Measurements from ENCODE around the gene ARL8A.
"Not testable (repeated sequence)": the region's sequence is repeated elsewhere in the genome, so short reads cannot be mapped to it uniquely, and the experiment has no call there.

The ARL8A gene

DNA sequence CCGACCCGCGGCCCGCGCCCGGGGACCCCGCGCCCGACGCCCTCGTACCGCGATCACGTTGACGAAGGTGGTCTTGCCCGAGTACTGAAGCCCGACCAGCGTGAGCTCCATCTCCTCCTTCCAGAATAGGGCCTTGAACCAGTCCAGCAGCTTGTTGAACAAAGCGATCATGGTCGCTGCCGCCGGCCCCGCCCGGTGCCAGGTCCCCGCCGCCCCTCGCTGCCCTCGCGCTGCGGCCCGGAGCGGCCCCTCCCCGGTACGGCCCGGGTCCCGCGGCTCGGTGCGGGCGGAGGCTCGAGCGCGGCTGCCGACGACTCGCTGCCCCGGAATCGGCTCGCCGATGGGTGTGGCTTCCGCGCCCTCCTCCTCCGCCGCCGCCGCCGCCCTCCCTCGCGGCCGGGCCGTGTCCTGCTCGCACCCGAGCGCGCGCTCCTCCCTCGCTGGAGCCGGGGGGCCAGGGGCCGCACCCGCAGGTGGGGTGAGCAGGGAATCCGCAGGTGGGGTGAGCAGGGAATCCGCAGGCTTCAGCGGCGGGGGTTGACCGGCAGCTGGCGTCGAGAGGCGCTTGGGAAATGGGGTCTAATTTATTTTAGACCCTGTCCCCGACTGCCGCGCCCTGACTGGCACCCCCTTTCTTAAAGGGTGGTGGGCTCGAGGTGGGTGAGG, at the start of gene ARL8A:
TSS of gene ARL8A (minus strand) at position 336 of the 666 bp plus-strand sequence. CDS start at position 171, 165 bp downstream.
- DNase-seq (ENCODE audit: low read depth in 2 of 2), result peak; percentile 41

DNA sequence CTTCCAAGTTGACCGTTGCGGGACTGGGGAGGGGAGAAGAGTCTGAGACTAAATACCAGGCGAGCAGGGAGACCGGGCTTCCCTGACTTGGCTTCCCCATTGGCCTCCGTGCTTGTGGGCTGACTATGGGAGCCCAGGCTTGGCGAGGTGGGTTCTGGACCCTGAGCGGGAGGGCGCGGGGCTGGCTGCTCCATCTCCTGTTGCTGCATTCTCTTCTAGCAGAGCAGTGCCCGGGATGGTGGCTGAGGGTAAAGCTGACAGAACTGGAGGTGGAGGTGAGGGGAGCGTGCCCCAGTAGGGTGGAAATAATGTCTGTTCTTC, 49.8 kb upstream of the ARL8A start:
- no peak for DNase-seq (ENCODE audit: low read depth in 2 of 2)

DNA sequence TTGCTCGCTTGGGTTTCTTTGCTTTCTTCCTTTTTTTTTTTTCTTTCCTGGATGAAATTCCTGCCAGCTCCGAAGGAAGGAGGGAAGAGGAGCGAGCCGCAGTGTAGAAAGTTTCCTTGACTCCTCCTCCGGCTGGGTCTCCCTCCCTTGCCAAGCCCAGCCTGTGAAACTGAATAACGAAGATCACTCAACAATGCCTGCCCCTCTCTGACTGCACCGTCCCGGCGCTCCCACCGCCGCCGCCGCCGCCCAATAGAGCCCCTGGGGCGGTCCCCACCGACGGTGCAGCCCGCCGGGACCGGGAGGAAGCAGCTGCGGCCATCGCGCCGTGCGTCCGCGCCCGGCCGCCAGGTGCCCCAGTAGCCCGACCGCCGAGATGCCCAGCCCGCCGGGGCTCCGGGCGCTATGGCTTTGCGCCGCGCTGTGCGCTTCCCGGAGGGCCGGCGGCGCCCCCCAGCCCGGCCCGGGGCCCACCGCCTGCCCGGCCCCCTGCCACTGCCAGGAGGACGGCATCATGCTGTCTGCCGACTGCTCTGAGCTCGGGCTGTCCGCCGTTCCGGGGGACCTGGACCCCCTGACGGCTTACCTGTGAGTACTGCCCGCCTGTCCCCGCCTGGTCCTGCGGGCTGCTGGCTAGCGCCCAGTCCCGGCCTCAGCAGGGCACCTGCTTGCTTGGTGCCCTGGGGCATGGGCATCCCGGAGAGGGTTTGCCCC, 49.2 kb upstream of the ARL8A start, which contains the start of gene LGR6:
TSS of gene LGR6 (plus strand) at position 186 of the 714 bp plus-strand sequence. CDS start at position 377, 191 bp downstream.
- DNase-seq (ENCODE audit: low read depth in 2 of 2), result no peak

DNA sequence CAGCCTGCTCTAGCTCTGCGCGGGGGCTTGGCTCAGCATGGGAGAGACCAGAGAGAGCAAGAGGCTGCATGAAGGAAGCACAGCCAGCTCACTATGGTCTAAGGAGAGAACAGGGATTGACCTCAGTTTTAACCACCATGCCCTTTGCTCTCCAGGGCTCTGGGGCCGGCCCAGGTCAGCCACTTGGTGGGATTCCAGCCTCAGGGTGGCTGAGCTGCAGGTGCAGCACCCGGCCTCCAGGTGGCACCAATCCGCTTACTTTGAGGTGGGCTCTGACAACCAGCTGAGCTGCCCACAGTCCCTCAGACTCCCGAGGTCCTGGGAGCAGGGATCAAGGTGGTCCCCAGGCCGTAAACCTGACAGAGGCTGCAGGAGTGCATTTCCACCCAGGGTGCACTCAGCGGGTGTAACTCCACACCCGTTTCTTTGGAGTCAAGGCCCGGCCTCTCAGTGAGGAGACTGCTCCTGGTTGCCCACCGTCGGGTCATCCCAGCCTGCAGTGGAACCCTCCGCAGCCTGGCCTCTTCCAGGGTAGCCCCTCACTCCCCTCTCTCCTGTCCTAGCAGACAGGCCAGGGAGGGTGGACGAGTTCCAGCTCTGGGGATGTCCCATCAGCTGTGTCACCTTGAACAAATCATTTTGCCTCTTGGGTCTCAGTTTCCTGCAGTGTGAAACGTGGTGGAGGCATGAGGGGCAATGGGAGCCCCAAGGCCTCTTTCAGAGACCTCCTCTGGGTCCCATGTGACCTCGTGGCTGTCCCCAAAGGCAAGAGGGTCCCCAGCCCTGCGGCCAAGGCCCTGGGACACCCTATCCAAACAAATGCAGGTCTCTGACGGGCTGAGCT, 48.5 kb upstream of the ARL8A start:
- peak; percentile 38 to 44 for DNase-seq (ENCODE audit: low read depth in 2 of 2)

DNA sequence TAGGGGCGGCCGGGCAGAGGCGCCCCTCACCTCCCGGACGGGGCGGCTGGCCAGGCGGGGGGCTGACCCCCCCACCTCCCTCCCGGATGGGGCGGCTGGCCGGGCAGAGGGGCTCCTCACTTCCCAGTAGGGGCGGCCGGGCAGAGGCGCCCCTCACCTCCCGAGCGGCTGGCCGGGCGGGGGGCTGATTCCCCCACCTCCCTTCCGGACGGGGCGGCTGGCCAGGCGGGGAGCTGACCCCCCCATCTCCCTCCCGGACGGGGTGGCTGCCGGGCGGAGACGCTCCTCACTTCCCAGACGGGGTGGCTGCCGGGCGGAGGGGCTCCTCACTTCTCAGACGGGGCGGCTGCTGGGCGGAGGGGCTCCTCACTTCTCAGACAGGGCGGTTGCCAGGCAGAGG, 46.9 kb upstream of the ARL8A start:
- not testable (repeated sequence) for DNase-seq (ENCODE audit: low read depth in 2 of 2)

- no peak for DNase-seq (ENCODE audit: low read depth in 2 of 2)
These were observed 45.6 kb upstream of the ARL8A start for GRCh38 chr1:202189918-202190715.

DNA sequence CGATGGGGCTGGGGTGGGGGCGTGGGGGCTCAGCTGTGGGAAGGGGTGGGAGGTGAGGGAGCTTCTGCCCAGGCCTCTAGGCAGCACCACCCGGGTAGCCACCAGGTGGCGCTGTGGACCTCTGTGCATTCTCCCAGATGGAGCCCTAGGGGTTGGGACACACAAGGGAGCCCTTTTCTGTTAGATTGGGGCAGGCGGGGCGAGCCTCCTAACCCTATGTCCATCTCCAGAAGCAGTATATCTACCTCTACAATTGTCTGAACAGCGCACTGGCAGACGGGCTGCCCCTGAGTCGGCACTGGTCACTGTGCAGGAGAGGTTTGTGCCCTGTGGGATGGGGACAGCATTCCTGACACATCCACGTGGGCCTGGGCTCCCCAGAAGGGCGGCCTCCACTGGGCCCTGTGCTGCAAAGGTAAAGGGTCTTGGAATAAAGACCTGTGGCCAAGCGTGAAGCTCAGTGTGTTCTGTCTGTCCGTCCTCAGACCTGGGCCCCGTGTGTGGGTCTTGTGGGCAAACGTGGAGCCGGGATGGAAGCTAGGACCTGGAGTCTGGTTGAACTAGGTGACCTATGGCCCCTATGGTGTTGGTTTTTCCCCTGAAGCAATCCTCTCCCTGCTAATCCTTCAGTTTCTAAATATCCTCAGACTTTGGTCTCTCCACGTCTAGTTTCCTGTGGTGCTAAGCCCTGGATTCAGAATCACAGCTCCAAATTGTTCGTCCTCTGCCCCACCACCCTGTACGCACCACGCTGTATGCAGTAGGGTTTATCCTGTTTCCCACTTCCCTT, 44.7 kb upstream of the ARL8A start:
- DNase-seq (ENCODE audit: low read depth in 2 of 2), result peak; percentile 50 to 69

GRCh38 chr1:202187697-202188407, 43.3 kb upstream of the ARL8A start:
- DNase-seq (ENCODE audit: low read depth in 2 of 2), result no peak

DNA sequence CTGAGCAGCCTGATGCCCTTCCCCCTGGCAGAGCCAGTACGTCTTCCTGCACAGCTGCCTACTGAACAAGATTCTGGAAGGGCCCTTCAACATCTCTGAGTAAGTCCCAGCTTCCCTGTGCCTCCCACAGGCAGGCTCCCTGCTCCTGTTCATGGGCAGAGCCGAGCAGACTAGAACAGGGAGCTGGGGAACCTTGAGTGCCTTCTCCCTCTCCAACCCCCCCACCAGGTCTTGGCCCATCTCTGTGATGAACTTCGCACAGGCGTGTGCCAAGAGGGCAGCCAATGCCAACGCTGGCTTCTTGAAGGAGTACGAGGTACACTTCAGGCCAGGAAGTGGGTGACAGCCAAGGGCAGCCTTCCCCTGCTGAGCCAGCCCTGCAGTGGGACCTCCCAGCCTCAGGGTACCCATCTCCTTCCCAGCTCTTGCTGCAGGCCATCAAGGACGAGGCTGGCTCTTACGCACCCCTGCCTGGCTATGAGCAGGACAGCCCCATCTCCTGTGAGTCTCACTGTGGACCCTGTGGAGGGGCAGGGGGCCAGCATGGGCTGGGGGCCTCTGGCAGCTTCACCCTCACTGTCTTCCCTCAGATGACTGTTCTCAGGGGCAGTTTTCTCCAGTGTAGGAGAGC, 42.6 kb upstream of the ARL8A start:
- no peak for DNase-seq (ENCODE audit: low read depth in 2 of 2)

GRCh38 chr1:202186327-202186726, 41.8 kb upstream of the ARL8A start:
- no peak for DNase-seq (ENCODE audit: low read depth in 2 of 2)

- DNase-seq (ENCODE audit: low read depth in 2 of 2), result peak; percentile 41 to 57
These were observed 40.4 kb upstream of the ARL8A start for GRCh38 chr1:202184750-202185460.

DNA sequence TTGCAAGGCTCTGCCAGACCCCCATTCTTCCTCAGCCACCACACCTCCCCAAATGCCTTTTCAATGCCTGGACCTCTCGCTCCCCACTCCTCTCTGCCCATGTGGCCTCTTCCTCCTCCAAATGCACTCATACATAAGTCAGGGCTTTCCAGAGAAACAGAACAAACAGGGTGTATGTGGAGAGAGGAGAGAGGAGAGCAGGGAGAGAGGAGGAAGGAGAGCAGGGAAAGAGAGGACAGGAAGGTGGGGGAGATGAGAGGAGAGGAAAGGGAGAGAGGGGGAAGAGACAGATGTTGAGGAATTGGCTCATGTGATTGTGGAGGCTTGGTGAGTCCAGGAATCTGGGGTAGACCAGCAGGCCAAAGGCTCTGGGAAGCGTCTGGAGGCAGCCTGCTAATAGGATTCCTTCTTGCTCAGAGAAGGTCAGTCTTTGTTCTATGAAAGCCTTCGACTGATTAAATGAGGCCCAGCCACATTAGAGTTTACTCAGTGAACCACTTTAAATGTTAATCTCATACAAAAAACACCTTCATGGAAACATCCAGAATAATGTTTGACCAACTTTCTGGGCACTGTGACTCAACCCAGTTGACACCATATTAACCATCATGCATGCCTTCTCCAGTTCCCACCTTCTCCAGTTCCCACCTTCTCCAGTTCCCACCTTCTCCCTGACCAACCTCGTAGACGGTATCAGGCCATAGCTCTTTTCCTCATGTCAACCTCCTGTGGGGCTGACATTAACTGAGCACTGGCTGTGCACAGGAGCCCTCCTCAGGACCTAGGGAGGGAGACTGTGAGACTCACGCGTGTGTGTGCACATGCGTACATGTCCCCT, 37.7 kb upstream of the ARL8A start:
- no peak for DNase-seq (ENCODE audit: low read depth in 2 of 2)

GRCh38 chr1:202181586-202181985, 37.0 kb upstream of the ARL8A start:
- DNase-seq (ENCODE audit: low read depth in 2 of 2), result no peak

DNA sequence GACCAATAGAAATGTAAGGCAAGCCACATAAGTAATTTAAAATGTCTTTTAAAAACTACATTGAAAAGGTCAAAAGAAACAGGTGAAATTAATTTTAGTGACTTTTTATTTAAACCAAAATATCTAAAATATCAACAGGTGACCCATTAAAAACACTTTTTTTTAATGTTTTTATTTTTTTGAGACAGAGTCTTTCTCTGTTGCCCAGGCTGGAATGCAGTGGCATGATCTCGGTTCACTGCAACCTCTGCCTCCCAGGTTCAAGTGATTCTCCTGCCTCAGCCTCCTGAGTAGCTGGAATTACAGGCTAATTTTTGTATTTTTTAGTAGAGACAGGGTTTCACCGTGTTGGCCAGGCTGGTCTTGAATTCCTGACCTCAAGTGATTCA, 36.2 kb upstream of the ARL8A start:
- not testable (repeated sequence) for DNase-seq (ENCODE audit: low read depth in 2 of 2)

GRCh38 chr1:202179828-202180750, 35.6 kb upstream of the ARL8A start:
- DNase-seq (ENCODE audit: low read depth in 2 of 2), result no peak

- no peak for DNase-seq (ENCODE audit: low read depth in 2 of 2)
These were observed 32.7 kb upstream of the ARL8A start for GRCh38 chr1:202176949-202177927.

All from stimulated activated CD8-positive, alpha-beta memory T cell treated with anti-CD3 and anti-CD28 coated beads, Interleukin-7, amount 100 ng/mL, for 1 hour (primary cell).